Hepatocyte (in vitro differentiated cells): Measurements from ENCODE around the gene DAAM2.

Source experiments
- CTCF ChIP-seq: fragments of 200-600 bp; sonication (generic); IDR thresholded peaks from 2 replicates; pipeline ENCODE4 v1.5.1; 2016; ENCODE audit warnings: antibody characterized with exemption, mild to moderate bottlenecking; ENCODE audit not compliant: poor library complexity
- EZH2phosphoT487 ChIP-seq: fragments of 200-600 bp; sonication (generic); IDR thresholded peaks from one replicate; pipeline ENCODE4 v1.6.1; 2018; ENCODE audit warnings: antibody characterized with exemption, mild to moderate bottlenecking, low read depth, moderate library complexity; ENCODE audit not compliant: unreplicated experiment, severe bottlenecking

GRCh38 chr6:39891976-39892375 lies 99.8 kb downstream of the DAAM2 start:
- TF ChIP-seq CTCF (no peak), EZH2phosphoT487 (no peak)
